ENCODE measurements around the gene C1QTNF5.

Gene C1QTNF5

DNA sequence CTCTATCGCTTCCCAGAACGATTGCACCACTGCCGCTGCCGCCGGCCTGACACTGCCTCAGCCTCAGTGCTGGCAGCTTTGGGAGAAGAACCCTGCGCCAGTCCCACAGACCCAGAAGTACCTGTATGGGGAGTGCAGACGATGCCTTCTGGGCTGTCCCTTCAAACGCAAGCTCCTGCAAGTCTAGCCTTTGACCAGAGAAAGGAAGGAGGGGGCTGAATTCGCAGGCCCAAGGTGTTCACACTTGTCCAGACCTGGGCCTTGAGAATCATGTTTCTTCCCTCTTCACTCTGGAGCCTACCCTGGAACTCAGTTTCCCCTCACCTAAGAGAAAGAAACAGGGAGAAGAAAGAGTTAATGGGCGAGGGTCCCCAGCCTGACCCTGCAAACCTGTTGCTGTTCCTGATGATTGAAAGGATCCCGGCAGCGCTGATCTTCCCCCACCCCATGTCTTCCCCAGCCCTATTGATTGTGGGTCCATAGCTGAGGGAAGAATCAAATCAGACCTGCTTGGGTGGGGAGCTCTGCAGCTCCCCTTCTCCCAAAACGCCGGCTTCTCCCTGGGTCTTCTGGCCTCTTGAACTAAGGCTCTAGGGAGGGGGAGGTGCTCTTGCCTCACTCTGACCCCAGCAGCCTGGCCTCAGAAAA lies 23.0 kb downstream of the C1QTNF5 start:
- DNase-seq (ENCODE audit: low read depth): no peak

DNA sequence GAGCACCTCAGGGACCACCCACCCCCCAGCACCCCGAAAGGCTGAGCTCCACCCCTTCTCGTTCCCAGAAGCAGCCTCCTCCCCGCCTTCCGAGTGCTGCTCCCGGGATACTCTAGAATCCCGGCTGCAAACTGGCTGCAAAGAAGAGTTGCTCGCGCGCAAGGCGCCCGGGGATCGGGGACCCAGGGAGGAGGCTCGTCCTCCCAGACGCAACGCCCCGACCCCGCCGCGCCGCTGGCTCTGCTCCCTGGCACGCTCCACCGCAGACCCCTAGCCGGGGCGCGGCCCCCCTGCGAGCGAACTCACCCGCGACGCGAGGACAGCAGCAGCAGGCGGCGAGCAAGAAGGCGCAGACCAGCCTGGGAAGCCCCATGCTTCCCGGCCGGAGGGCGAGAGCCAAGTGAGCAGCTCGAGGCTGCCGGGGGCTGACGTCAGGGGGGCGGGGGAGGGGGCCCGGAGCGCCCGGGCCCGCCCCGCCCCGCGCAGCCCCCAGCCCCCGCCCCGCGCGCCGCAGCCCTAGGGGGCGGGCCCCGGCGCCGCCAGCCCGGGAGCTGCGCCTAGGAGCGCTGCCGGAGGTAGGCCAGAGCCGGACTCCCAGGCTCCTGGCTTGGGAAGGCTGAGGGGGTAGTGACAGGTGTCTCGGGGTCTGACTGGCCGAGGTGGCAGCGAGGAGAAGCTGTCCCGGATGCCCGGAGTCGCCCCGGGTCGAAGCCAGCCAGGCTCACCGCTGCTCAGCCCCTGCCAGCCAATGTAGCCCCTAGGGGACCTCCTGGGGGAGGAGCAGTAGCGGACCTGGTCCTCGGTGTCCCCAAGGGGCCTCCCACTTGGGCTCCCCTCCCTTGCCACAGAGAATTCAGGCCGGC lies 23.7 kb downstream of the C1QTNF5 start, which contains the start of gene MCAM:
MCAM (minus strand) TSS at position 402 of the 863 bp plus-strand sequence; CDS start at position 373, 29 bp downstream.
- DNase-seq (ENCODE audit: low read depth): no peak

DNA sequence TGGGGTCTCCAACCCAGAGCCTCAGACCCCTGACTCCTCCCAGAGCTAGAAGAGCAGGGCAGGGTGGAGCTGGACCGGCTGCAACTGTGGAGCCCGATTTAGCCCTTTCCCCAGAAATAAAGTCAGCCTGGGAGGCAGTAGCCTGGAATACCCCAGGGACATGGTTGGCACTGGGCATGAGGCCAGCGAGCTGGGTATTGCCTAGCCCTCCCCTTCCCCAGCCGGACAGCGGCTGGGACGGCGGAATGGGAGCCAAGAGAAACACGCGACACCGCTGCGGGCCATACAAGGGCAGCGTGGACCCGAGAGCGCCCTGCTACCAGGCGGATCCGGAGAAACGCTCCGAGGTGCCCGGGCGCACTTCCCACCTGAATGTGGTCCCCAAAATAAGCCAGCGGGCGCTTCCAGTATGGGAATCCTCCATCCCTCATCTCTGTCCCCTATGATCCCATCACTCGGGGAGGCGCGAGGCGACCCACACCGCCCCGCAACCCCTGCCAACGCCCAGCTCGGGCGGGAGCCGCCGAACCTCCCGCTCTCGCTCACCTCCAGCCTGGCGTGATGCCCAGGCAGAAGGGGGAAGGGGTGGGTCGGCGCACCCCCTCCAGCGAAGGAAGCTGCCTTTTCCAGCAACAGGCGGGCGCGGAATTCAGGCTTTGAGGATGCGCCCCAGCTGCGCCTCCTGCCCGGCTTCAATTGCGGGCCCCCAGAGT lies 24.5 kb downstream of the C1QTNF5 start:
- DNase-seq (ENCODE audit: low read depth): no peak

DNA sequence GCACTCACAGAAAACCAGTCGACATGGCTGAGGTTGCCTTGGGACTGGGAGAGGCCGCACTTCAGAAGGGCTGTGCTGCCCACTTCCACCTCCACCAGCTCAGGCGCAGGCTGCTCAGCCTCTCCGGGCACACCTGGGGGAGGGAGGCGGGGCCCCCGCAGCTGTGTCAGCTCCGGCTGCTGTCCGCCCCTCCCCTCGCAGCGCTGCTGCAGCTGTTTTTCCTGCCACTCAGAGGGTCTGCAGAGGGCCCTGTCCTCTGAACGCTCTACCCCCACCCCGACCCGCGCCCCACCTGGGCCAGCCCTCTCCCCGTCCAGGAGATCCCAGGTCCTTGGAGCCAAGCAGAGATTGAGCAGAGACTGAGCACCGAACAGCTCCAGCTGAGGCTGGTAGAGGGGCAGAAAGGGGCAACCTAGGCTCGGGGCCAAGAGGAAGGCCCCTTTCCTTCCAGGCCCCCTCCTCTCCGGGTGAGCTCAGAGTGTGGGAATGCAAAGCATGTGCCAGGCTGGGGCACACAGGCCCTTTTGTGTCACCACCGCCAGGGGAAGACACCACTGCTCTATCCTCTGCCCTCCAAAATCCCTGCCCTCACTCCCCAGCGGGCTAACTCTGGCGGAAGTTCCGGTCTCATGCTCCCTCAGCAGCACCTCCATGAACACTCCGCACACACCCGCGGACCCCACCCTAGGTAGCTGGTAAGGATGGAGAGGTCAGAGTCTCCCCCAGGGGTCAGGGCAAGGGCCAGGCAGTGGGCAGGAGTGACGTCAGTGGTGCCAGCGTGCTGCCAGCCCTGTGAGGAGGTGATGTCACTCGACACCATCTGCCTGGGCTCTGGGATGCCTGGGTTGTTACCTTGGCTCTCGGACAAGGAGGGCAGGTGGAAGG lies 25.3 kb downstream of the C1QTNF5 start:
- no peak for DNase-seq (ENCODE audit: low read depth)

DNA sequence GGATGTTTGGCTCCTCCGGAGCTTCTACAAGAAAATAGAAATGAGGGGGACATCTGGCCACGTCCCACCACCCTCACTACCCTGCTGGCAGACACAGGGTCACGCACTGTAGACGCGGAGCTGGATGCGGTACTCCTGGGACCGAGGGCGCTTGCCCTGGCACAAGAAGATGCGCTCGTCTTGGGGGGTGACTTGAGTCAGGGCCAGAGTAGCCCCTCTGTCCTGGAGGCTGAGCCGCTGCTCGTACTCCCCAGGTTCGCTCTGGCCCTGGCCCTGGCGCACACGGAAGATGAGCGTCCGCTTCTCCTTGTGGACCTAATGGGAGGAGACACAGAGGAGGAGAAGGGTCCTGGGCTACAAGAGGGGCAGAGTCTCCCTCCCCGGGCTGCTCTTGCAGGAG lies 26.0 kb downstream of the C1QTNF5 start:
- no peak for DNase-seq (ENCODE audit: low read depth)

DNA sequence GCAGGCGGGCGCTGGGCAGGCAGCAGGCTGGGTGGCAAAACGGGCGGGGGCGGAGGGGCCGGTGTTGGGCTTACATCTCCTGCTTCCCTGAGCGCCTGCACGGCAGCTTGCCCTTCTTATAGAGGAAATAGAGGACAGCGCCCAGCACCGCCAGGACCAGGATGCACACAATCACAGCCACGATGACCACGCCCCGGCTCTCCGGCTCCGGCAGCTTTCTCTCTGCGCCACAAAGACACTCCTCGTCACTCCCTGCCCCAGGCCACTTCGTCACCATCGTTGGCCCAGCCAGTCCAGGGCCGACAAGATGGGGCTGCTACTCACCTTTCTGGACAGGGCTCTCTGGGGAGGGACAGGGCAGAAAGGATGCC lies 30.0 kb downstream of the C1QTNF5 start:
- no peak for DNase-seq (ENCODE audit: low read depth)

DNA sequence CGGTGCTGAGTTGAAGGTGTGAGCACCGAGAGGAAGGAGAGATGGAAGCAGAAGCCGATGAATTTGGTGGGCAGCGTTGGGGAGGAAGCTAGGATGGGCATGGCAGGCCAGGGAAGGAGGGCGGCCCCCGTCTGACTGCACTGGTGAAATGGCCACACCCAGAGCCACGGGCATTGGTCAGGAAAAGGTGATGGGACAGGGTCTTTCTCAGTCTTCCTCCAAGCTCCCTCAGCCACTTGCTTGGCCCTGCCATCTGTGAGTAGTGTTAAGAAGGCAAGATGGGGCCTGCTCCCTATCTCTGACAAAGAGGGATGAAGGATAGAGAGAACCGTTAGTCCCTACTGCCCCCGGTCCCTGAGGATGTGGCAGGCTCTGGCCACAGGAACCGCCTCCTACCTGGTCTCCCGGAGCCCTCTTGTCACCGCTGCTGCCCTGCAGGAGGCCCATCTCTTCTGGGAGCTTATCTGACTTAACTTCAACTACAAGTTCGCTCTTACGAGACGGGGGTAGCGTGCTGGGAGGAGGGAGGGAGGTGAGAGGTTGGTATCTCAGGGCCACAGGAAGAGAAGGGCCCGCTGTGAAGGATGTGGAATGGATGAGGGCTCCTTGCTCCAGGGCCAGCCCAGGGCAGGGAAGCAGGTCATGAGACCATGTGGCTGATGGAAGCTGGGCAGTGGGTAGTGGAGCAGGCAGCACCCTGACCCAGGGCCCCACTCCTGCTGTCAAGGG lies 30.6 kb downstream of the C1QTNF5 start:
- no peak for DNase-seq (ENCODE audit: low read depth)

DNA sequence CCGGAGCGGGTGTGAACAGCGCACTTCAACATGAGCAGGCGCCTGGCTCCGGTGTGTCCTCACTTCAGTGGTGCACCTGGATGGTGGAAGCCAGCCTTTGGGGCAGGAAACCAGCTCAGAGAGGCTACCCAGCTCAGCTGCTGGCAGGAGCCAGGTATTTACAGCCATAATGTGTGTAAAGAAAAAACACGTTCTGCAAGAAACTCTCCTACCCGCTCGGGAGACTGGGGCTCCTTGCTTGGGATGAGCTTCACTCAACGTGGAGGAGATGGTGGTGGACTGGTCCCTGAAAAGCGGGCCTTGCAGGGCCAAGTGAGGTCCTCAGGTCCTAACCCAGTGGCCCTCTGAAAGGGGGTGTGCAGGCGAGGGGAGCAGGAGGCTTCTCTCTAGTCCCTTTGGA lies 31.3 kb downstream of the C1QTNF5 start:
- DNase-seq (ENCODE audit: low read depth): no peak

DNA sequence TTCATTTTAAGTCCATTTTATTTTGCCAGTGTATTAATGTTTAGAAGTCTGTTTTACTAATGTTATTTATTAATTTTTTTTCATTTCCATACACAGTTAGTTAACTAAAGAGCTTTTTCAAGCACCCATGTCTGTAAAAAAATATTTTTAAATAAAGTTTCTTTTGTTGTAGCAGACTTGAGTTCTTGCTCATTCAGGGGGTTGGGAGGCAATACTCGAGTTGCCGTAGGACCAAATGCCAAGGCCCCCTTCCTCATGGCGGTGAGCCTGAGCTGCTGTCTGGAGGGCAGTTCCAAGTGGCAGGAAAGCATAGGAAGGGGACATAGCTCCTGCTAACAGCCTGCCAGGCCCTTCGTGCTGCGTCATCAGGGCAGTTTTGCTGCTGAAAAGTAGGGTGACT lies 32.7 kb downstream of the C1QTNF5 start:
- DNase-seq (ENCODE audit: low read depth): no peak

DNA sequence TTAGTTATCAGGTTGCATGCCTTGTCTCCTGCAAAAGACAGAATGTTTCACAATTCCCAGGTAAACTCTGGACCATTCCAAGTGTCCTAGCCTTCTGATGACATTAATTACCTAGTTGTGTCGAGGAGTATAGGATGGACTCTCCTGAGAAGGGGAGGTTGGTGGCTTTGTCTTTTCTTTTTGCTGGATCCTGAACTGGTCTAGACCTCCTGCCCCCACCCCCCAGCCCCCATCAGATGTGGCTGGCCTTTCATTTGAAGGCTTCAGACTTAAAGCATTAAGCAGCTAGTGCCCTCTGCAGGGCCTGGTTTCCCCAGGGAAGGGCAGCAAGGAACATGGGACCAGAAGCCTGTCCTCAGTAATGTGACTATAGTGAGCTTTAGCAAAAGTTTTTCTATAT lies 33.5 kb downstream of the C1QTNF5 start:
- DNase-seq (ENCODE audit: low read depth): no peak

DNA sequence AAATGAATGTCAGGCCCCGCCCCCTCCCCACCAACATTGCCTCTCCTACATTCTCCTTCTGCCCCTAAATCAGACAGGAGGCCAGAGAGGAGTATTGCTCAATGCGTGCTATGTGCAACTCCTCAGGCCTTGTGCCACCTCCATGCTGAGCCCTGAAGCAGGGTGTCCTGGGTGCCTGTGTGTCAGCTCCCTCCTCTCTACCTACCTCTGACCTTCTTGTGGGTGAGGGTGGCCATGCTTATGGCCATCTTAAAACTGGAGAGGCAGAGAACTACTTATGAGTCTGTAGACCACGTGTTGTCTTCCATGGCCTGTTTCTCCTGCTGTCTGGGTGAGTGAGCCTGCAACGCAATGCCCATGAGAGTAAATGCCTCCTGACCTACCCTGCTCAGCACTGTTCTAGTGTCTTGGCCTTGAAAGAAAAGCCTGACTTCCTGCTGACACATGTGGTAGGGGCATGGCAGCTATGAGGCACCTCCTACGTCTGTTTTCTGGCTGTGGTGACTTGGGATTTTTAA lies 34.3 kb downstream of the C1QTNF5 start:
- no peak for DNase-seq (ENCODE audit: low read depth)

DNA sequence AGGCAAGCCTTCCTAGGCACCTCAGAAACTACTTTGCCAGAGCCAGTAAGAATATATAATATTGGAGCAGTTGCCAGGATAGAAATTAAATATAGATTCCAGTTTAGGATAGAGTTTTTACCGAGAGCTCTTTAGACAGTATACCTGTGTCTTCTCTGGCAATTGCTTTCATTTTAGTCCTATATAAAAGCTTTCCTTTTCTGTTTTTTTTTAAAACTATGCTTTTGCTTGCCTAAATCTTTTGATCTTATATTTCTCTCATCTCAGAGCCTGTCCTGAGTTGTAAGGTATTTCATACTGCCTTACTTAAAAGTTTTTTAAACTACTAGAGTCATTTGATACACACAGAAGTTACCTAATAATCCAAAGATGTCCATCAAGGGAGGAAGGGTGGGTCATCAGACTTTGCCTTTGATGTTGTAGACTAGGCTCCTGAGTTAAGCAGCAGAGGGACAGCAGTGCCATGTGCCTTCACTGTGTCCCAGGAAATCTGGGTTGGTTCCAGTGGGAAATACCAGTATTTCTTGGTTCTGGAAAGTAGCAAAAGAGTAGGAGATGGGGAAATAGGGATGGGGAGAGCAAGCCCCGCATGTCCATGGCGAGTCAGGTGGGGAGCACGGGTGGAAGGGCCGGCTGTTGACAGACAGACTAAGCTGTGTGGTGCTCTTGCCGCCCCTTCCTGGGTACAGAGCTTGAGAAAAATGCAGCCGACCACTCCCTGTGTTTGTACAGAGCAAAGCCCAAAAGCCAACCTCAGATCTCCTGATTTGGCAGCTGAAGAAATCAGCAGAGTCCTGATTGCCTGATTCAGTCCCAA lies 34.9 kb downstream of the C1QTNF5 start:
- no peak for DNase-seq (ENCODE audit: low read depth)

DNA sequence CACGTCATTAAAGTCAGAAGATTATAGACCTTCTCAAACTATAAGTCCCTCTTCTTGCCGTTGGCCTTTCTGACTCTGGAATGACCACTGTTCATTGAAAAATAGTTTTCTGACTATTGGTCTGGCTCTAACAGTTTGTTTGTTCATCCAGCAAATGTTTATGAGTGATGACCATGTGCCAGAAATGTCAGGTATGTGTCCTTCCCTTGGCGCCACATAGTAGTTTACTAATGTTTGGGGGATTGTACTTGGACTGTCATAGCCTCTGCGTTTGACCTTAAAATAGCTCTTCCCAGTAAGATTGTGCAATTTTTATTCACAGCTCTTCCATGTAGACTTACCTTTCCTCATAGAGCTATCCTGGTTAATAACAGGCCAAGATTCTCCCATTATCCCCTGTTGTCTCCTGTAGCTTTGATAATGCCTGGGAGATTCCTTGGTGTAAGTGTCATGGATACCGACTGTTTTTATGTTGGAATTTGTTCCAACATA lies 37.4 kb downstream of the C1QTNF5 start:
- no peak for DNase-seq (ENCODE audit: low read depth)

DNA sequence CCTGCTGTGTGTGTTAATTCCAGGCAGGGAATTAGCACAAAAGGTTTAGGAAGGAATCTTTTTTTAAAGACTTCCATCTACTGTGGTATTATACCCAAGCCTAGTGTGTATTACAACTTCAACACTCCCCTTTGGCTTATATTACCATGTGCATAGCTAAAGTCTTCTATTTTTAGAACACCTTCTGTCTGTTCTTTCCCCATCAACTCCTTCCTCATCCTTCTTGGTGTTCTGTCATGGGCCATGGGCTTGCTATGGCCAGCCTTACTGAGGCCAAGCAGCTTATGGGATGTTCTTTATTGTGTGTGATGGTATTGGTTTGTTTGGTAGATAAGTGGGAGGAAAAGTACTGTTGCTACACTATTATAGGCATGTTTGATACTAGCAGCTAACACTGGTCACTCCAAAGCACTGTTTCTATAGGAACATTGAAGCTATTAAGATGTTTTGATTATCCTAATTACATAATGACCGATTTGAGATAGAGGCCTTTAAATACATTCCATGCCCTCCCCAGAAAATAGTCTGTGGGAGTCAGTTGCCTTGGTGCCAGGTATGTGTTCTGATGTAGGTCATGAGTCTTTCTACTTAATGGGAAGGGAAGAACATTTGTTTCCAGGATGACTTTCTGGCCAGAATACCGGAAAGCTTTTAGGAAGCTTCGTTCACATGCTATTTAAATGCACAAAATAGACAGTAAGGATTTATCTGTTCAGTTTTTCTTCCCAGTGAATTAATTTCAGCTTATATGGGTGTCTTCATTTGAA lies 40.3 kb downstream of the C1QTNF5 start:
- DNase-seq (ENCODE audit: low read depth): no peak

DNA sequence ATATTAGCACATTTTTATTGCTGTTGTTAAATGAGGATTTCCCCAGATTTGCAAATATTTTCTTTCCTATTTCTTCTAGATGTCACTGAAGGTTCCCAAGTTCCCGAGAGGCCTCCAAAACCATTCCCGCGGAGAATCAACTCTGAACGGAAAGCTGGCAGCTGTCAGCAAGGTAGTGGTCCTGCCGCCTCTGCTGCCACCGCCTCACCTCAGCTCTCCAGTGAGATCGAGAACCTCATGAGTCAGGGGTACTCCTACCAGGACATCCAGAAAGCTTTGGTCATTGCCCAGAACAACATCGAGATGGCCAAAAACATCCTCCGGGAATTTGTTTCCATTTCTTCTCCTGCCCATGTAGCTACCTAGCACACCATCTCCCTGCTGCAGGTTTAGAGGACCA lies 41.3 kb downstream of the C1QTNF5 start:
- no peak for DNase-seq (ENCODE audit: low read depth)

DNA sequence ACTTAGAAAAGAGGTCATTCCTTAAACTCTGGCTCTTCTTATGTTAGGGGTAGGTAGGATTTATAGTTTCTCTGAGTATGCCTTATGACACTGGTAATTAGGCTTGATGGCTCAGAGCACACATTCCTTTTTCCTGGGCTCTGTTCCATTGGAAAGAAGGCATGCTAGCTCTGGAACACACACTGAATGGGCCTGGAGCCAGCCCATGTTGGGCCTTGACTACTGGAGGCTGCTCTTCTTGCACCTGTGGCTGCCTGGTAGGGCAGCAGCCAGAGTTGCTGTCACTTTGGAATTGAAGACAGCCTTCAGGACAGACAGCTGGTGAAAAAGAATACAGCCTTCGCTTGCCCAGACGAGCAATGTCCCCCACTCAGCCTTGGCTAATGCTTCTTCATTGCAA lies 42.0 kb downstream of the C1QTNF5 start:
- DNase-seq (ENCODE audit: low read depth): no peak

DNA sequence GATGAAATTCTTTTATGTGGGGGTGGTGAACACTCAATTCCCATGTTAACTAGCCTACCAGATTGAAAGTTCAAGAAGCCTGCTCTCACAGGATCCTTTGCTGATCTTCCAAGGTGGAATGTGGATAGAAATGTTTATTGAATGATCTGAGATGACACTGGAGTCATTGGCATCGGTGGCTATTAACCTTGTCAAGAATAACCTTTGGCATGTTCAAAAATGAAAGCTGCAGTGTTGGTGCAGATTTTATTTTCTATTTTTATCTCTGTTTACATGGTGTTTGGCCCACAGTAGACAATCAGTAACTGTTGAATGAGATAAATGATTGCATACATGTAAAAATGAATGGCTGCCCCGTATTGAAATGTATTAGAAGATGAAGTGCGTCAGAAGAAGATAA lies 42.7 kb downstream of the C1QTNF5 start:
- no peak for DNase-seq (ENCODE audit: low read depth)

DNA sequence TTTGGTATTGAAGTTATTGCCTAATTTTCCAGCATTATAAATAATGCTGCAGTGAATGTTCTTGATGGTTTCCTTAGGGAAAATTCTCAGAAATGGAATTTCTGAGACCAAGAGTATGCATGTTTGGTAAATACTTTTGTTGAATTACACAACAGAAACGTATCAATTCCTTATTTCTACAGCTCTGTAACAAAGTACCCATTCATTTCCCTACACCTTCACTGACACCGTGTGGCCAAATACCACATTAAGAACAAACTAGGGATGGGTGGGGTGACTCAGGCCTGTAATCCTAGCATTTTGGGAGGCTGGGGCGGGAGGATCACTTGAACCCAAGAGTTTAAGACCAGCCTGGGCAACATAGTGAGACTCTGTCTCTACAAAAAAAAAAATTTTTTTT lies 45.5 kb downstream of the C1QTNF5 start:
- DNase-seq (ENCODE audit: low read depth): no peak

DNA sequence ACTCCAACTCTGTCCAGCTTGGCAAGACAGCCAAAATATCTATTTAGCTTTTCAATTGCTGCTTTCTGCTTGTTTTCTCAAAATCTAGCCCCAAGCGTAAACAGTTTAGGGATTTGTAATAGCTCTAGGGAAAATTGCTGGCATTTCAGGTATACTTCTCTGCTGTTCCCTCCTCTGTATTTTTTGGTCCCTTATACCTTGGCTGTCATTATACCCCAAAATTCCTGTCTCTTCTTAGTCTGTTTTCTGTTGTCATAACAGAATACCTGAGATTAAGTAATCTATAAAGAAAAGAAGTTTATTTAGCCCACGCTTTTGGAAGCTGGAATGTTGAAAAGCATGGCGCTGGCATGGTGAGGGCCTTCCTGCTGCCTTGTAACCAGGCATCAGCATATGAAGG lies 47.2 kb downstream of the C1QTNF5 start:
- DNase-seq (ENCODE audit: low read depth): no peak
